ENCODE data around the gene SPAG17. TPM values are rescaled to one million over a fixed set of nuclear protein-coding genes. Genes with fewer than 3 reads are reported as not detected.

Gene SPAG17
- total and polyA plus RNA-seq, 2 experiments from 2014 or later: 0.36 to 1.7 TPM

DNA sequence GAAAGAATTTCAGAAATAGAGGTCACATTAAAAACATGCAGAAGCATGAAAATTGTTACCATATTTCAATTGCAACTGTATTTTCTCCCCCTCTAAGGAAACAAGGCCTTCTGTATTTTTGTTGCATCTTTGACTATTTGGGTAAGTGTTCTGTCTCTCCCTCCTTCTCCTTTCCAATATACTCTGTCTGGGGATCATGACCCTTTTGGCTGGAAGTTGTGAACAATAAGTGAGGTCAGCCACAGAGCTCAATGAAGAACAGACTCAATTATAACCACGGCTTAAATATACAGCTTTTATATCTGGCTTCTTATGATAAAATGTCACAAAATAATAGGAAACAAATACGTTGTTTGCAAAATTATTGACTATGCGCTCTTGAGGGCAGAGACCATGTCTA lies 47.1 kb downstream of the SPAG17 start:
- H3K9me2 ChIP-seq (replicated peaks; ENCODE audit: insufficient read depth): no peaks in the 10 kb centered on the region
- TF ChIP-seq, protein P1, sequence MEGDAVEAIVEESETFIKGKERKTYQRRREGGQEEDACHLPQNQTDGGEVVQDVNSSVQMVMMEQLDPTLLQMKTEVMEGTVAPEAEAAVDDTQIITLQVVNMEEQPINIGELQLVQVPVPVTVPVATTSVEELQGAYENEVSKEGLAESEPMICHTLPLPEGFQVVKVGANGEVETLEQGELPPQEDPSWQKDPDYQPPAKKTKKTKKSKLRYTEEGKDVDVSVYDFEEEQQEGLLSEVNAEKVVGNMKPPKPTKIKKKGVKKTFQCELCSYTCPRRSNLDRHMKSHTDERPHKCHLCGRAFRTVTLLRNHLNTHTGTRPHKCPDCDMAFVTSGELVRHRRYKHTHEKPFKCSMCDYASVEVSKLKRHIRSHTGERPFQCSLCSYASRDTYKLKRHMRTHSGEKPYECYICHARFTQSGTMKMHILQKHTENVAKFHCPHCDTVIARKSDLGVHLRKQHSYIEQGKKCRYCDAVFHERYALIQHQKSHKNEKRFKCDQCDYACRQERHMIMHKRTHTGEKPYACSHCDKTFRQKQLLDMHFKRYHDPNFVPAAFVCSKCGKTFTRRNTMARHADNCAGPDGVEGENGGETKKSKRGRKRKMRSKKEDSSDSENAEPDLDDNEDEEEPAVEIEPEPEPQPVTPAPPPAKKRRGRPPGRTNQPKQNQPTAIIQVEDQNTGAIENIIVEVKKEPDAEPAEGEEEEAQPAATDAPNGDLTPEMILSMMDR (IDR thresholded peaks at IDR 0.05; ENCODE audit: poor library complexity): no peak
- TF ChIP-seq EZH2 (IDR thresholded peaks at IDR 0.05; ENCODE audit: borderline replicate concordance) (no peak), EZH2phosphoT487 (IDR thresholded peaks at IDR 0.05; ENCODE audit: low read depth, severe bottlenecking, unreplicated experiment) (no peak)
- H3K27me3 ChIP-seq: no peaks in the 10 kb centered on the region
- no peak overlapping the region for H3K4me3 ChIP-seq
- H4K20me1 ChIP-seq (ENCODE audit: insufficient read depth, poor library complexity, severe bottlenecking): no peaks in the 10 kb centered on the region
- no peaks in the 10 kb centered on the region for H3K36me3 ChIP-seq (replicated peaks; ENCODE audit: insufficient read depth, low read depth)
- no peak for DNase-seq (ENCODE audit: low spot score)
- H3K27ac ChIP-seq: no peak overlapping the region
- no peaks in the 10 kb centered on the region for H3K79me2 ChIP-seq
- WGBS (ENCODE audit: low lambda C conversion rate, missing lambda C conversion rate): 86% methylated on average over 3 of the region's 3 CpGs
- no peaks in the 10 kb centered on the region for H3K9me3 ChIP-seq (ENCODE audit: low read depth)
- H2AFZ ChIP-seq: no peak overlapping the region
- H3K4me2 ChIP-seq: no peak overlapping the region
- H3K4me1 ChIP-seq (ENCODE audit: insufficient read depth): peaks cover 10% of the 10 kb centered on the region

DNA sequence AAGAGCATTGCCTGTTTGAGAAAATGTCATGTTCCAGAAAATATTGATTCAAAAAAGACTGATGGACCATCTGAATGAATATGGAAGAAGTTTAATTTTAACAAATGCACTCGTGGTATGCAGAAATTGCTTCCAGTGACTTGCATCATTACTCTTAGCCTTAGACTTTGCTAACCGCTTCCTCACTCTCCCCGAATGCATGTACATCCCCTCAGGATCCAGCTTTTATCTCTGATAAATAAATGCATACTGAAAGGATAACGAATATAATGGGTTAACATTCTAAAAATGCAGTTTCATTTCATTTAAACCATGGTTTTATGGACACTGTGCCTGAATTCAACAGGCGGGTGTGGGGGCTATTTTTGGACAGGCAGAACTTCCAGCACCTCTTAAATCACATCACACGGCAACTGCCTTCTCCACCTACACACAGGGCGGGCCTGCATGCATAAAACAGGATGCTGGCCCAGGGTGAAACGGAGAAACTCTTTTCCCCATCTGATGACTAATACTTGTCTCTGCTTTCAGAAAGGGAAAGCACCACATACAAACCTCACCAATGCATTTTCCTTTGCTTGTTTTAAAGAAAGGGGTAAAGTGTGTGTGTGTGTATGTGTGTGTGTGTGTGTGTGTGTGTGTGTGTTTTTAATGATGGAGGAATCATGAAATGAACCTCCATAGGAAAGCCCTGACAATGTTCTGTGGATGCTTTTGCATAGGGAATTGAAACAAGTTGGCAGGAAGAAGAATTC lies 48.7 kb downstream of the SPAG17 start:
- no peaks in the 10 kb centered on the region for H4K20me1 ChIP-seq (ENCODE audit: insufficient read depth, poor library complexity, severe bottlenecking)
- 52% methylated on average over 8 of the region's 8 CpGs for WGBS (ENCODE audit: low lambda C conversion rate, missing lambda C conversion rate)
- peak overlapping the region; percentile 1 for H3K27ac ChIP-seq
- H3K9me2 ChIP-seq (replicated peaks; ENCODE audit: insufficient read depth): no peaks in the 10 kb centered on the region
- peaks cover 10% of the 10 kb centered on the region for H3K4me1 ChIP-seq (ENCODE audit: insufficient read depth)
- H3K9me3 ChIP-seq (ENCODE audit: low read depth): no peaks in the 10 kb centered on the region
- no peak overlapping the region for H2AFZ ChIP-seq
- no peak overlapping the region for H3K4me3 ChIP-seq
- no peaks in the 10 kb centered on the region for H3K27me3 ChIP-seq
- H3K4me2 ChIP-seq: peak overlapping the region; percentile 52
- TF ChIP-seq EZH2 (IDR thresholded peaks at IDR 0.05; ENCODE audit: borderline replicate concordance): no peak
- no peak for TF ChIP-seq EZH2phosphoT487 (IDR thresholded peaks at IDR 0.05; ENCODE audit: low read depth, severe bottlenecking, unreplicated experiment)
- TF ChIP-seq, protein P1 (IDR thresholded peaks at IDR 0.05; ENCODE audit: poor library complexity): no peak
- no peaks in the 10 kb centered on the region for H3K36me3 ChIP-seq (replicated peaks; ENCODE audit: insufficient read depth, low read depth)
- H3K79me2 ChIP-seq: no peaks in the 10 kb centered on the region
- DNase-seq (ENCODE audit: low spot score): peak; percentile 42

DNA sequence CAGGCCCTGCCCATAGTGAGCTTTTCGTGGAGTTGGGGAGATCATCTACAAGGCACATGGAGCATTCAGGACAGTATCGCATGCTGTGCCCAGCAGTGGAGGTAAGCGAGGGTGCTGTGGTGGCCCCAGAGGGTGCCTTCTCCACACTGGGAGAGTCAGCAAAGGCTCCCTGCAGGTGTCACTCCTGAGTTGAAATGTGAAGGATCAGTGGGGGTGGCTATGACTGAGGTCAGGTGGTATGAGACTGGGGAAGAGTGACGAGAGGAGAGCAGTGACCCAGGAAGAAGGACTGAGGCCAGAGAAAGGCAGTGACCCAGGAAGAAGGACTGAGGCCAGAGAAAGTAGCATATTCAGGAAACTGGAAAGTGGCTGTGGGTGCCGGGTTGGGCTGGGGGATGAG lies 53.0 kb downstream of the SPAG17 start:
- no peaks in the 10 kb centered on the region for H3K9me3 ChIP-seq (ENCODE audit: low read depth)
- 97% methylated on average over 5 of the region's 5 CpGs for WGBS (ENCODE audit: low lambda C conversion rate, missing lambda C conversion rate)
- no peak overlapping the region for H3K27ac ChIP-seq
- peaks cover 8% of the 10 kb centered on the region for H3K4me1 ChIP-seq (ENCODE audit: insufficient read depth)
- no peak for DNase-seq (ENCODE audit: low spot score)
- H3K4me3 ChIP-seq: no peak overlapping the region
- H4K20me1 ChIP-seq (ENCODE audit: insufficient read depth, poor library complexity, severe bottlenecking): no peaks in the 10 kb centered on the region
- no peaks in the 10 kb centered on the region for H3K36me3 ChIP-seq (replicated peaks; ENCODE audit: insufficient read depth, low read depth)
- TF ChIP-seq, protein P1 (IDR thresholded peaks at IDR 0.05; ENCODE audit: poor library complexity): no peak
- no peak for TF ChIP-seq EZH2phosphoT487 (IDR thresholded peaks at IDR 0.05; ENCODE audit: low read depth, severe bottlenecking, unreplicated experiment)
- TF ChIP-seq EZH2 (IDR thresholded peaks at IDR 0.05; ENCODE audit: borderline replicate concordance): no peak
- H3K79me2 ChIP-seq: no peaks in the 10 kb centered on the region
- no peak overlapping the region for H3K4me2 ChIP-seq
- no peaks in the 10 kb centered on the region for H3K27me3 ChIP-seq
- no peaks in the 10 kb centered on the region for H3K9me2 ChIP-seq (replicated peaks; ENCODE audit: insufficient read depth)
- H2AFZ ChIP-seq: no peak overlapping the region

Measured in hepatocyte (in vitro differentiated cells).